SU-DHL-6 (cell line): ENCODE data around the gene CARMIL3.
A peak's percentile ranks its signal among the peaks of the same experiment; 100 is the strongest.

Source experiments
- EZH2phosphoT487 ChIP-seq: fragments of 200-600 bp; sonication (generic), shearing (Covaris generic); conservative IDR thresholded peaks from 2 replicates; pipeline ENCODE4 v1.6.1; 2018; ENCODE audit warnings: mild to moderate bottlenecking, antibody characterized with exemption, low read length, moderate library complexity, mixed read lengths
- TF ChIP-seq, protein P1 (sequence below): fragments of 200-600 bp; sonication (generic); IDR thresholded peaks from one replicate; pipeline ENCODE4 v1.5.1; 2017; ENCODE audit warnings: antibody characterized with exemption, mild to moderate bottlenecking, low read length, moderate library complexity; ENCODE audit not compliant: insufficient read depth, poor library complexity, severe bottlenecking

- TF ChIP-seq, protein P1, sequence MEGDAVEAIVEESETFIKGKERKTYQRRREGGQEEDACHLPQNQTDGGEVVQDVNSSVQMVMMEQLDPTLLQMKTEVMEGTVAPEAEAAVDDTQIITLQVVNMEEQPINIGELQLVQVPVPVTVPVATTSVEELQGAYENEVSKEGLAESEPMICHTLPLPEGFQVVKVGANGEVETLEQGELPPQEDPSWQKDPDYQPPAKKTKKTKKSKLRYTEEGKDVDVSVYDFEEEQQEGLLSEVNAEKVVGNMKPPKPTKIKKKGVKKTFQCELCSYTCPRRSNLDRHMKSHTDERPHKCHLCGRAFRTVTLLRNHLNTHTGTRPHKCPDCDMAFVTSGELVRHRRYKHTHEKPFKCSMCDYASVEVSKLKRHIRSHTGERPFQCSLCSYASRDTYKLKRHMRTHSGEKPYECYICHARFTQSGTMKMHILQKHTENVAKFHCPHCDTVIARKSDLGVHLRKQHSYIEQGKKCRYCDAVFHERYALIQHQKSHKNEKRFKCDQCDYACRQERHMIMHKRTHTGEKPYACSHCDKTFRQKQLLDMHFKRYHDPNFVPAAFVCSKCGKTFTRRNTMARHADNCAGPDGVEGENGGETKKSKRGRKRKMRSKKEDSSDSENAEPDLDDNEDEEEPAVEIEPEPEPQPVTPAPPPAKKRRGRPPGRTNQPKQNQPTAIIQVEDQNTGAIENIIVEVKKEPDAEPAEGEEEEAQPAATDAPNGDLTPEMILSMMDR, result peak; percentile 63
- TF ChIP-seq EZH2phosphoT487, result no peak
Observed at GRCh38 chr14:24036169-24036962, 15.4 kb upstream of the CARMIL3 start.
